GM12875 (cell line): ENCODE data around the gene FAM53B.
A peak's percentile ranks its signal among the peaks of the same experiment; 100 is the strongest.
"Not testable (repeated sequence)": the region's sequence is repeated elsewhere in the genome, so short reads cannot be mapped to it uniquely, and the experiment has no call there.

Source experiments
- H3K4me3 ChIP-seq: one replicate; pipeline ENCODE4 v1.5.1; 2011; ENCODE audit warnings: low read depth, low read length, control low read depth
- CTCF ChIP-seq: IDR thresholded peaks from 2 replicates; pipeline ENCODE4 v1.5.1; 2011; ENCODE audit warnings: low read depth, mild to moderate bottlenecking, control low read depth, inconsistent platforms, low read length, moderate library complexity, borderline replicate concordance; ENCODE audit not compliant: insufficient read depth

The FAM53B gene

GRCh38 chr10:124614003-124614659 lies 130.0 kb downstream of the FAM53B start:
- no peak overlapping the region for H3K4me3 ChIP-seq
- TF ChIP-seq CTCF, result no peak

- H3K4me3 ChIP-seq, result no peak overlapping the region
- no peak for TF ChIP-seq CTCF
Observed at GRCh38 chr10:124612611-124613498, 131.3 kb downstream of the FAM53B start.

- peak overlapping the region; percentile 16 for H3K4me3 ChIP-seq
- TF ChIP-seq CTCF, result no peak
Observed at GRCh38 chr10:124611738-124612137, 132.4 kb downstream of the FAM53B start.

- not testable (repeated sequence) for H3K4me3 ChIP-seq
Observed at GRCh38 chr10:124610851-124611250, 133.3 kb downstream of the FAM53B start.

GRCh38 chr10:124610186-124610585 lies 134.0 kb downstream of the FAM53B start:
- H3K4me3 ChIP-seq, result not testable (repeated sequence)

- H3K4me3 ChIP-seq, result no peak overlapping the region
- TF ChIP-seq CTCF, result no peak
Observed at GRCh38 chr10:124609698-124610097, 134.5 kb downstream of the FAM53B start.

- no peak for TF ChIP-seq CTCF
- H3K4me3 ChIP-seq, result no peak overlapping the region
Observed at GRCh38 chr10:124608093-124608721, 136.0 kb downstream of the FAM53B start.

GRCh38 chr10:124607693-124608092 lies 136.5 kb downstream of the FAM53B start:
- TF ChIP-seq CTCF, result no peak
- H3K4me3 ChIP-seq, result no peak overlapping the region
